Naive thymus-derived CD8-positive, alpha-beta T cell (primary cell): ENCODE results near the gene CIT. TPM values are rescaled to one million over a fixed set of nuclear protein-coding genes. Genes with fewer than 3 reads are reported as not detected.
A peak's percentile ranks its signal among the peaks of the same experiment; 100 is the strongest.

Experiments used
- ATAC-seq, 2 donors: fragments of 150-1000 bp; cut with Tn5 transposase in 1 of 2; sonication (Bioruptor Pico), chemical (Tn5 transposase) in 1 of 2; 1 replicate in 1 of 2; 2 replicates in 1 of 2; pipeline ENCODE4 v1.10.0; 2021; ENCODE audit warnings: mild to moderate bottlenecking in 2 of 2, moderate library complexity in 2 of 2
- POLR2A ChIA-PET: fragments of 350-600 bp; sonication (Branson Sonifier 250); formaldehyde crosslinking; loops from one replicate; lab custom pipeline; 2021; ENCODE audit warnings: antibody characterized with exemption; lab: Charles Lee
- DNase-seq, 10 donors: peaks; one replicate each; pipeline versions ENCODE4 v3.0.0 to v3.0.0-alpha.2; 2020 to 2022
- H3K27ac Mint-ChIP-seq, 10 donors: one replicate each; pipeline ENCODE4 v1.8.0; 2020 to 2022; ENCODE audit warnings: mild to moderate bottlenecking in 10 of 10, mixed read lengths in 10 of 10, moderate library complexity in 4 of 10, inconsistent platforms in 1 of 10
- H3K27me3 Mint-ChIP-seq, 5 donors: one replicate each; pipeline ENCODE4 v1.8.0; 2021 to 2022; ENCODE audit warnings: mixed read lengths in 5 of 5
- H3K36me3 Mint-ChIP-seq, 3 donors: one replicate each; pipeline ENCODE4 v1.8.0; 2020 to 2022; ENCODE audit warnings: mixed read lengths in 3 of 3, mild to moderate bottlenecking in 2 of 3, inconsistent platforms in 1 of 3
- H3K4me1 Mint-ChIP-seq, 4 donors: one replicate each; pipeline ENCODE4 v1.8.0; 2021 to 2022; ENCODE audit warnings: mixed read lengths in 4 of 4
- H3K4me3 Mint-ChIP-seq, 10 donors: one replicate each; pipeline ENCODE4 v1.8.0; 2020 to 2022; ENCODE audit warnings: mild to moderate bottlenecking in 10 of 10, mixed read lengths in 10 of 10, moderate library complexity in 6 of 10, inconsistent platforms in 1 of 10
- H3K9me3 Mint-ChIP-seq, 9 donors: one replicate each; pipeline ENCODE4 v1.8.0; 2020 to 2022; ENCODE audit warnings: mixed read lengths in 9 of 9, mild to moderate bottlenecking in 3 of 9, inconsistent platforms in 1 of 9, moderate library complexity in 1 of 9
- polyA plus RNA-seq, 3 donors: library from polyadenylated mRNA; unstranded; fragments of 300-500 nt; fragmentation: Illumina TruSeq; gene quantifications; one replicate each; pipeline ENCODE4 v1.2.3, GENCODE V29; 2021
- total RNA-seq, 8 experiments: library from RNA in 2 of 8; stranded (reverse) in 2 of 8; gene quantifications; one replicate each; pipeline ENCODE4 v1.2.3 and lab custom pipeline; 2021 to 2026

Gene CIT
- total and polyA plus RNA-seq, 5 experiments from 2014 or later = 0.01 to 2.3 (median 0.19) TPM

DNA sequence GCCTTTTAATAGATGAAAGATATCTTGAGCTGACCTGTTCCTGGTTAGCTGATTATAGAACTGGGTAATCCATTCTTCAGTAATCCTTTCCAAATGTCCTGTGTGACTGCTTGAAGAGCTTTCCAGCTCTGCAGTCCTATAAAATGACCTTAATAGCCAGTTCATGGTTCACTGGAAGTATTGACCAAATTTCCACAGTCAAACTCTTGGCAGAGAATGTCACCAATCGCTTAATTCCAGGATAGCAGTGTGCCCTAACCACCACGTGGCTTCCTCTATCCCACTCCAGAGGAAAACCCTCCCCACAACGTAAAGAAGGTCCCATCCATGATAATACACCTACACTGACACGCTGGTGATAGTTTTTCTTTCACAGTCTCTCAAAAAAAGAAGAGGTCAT is 191.7 kb downstream of the CIT start:
- POLR2A ChIA-PET = interaction anchor here (0.7 kb wide), 1 partner anchor 17 kb away, joined by 3 read pairs; no protein-coding TSS in a partner anchor
- no peak for DNase-seq
- ATAC-seq = no peak
- Mint-ChIP-seq H3K27me3 (no peaks in the 10 kb centered on the region), H3K4me3 (no peak overlapping the region), H3K4me1 (peaks cover 0 to 21% (median 3%) of the 10 kb centered on the region in 4 donors), H3K36me3 (peaks cover 0 to 14% (median 4%) of the 10 kb centered on the region in 3 donors), H3K27ac (peak overlapping the region in 2 of 10 donors; percentile 19 to 50), H3K9me3 (no peaks in the 10 kb centered on the region)

DNA sequence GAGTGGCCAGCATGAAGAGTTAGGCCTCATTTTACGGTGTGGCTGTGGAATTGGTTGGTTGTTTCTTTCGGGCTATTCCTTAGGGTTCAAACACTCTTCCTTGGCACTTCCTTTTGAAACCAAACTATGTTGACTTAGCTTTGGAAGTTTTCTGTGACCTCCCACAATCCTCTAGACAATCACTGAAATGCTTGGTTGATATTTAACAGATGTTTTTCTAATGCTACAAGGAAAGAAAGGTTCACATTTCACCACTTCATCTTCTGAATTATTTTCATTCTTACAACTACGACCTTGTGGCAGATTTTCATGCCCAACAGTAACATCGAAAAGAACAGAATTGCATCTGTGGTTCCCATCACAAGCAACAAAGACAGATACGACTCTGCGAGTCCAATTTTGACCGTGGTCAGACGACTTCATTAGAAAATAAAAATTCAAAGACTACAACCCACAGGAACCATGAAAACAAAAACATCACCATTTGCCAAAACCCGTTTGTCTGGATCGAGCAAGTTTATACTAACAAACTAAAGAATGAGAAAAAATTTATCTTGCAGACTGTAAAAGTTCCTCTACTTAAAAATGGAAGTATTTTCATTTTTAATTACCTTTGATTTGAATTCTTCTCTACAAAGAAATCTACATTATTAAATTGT is 192.3 kb downstream of the CIT start:
- no peak overlapping the region for H3K4me3 Mint-ChIP-seq
- peaks cover 0 to 21% (median 3%) of the 10 kb centered on the region in 4 donors for H3K4me1 Mint-ChIP-seq
- H3K27me3 Mint-ChIP-seq = no peaks in the 10 kb centered on the region
- H3K36me3 Mint-ChIP-seq = peaks cover 0 to 20% (median 4%) of the 10 kb centered on the region in 3 donors
- ATAC-seq (no peak), DNase-seq (no peak)
- POLR2A ChIA-PET = no interaction called here
- no peaks in the 10 kb centered on the region for H3K9me3 Mint-ChIP-seq
- no peak overlapping the region for H3K27ac Mint-ChIP-seq

DNA sequence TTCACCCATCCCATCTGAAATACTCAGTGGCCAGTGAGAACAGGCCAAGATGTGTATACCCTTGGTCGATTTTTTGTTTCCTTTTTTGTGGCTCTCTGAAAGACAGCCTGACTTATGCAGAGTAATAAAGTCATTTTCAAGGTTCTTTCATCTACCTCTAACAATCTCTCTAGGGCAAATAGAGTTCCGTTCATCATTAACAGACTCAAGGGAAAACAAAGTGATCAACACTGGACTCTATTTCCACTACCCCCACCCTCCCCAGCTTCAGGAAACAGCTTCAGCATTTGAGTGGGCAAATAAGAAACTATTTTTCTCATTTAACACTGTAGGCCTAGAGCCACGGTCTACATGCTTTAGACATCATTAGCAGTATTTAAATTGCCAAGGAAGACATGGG is 193.3 kb downstream of the CIT start:
- DNase-seq (no peak), ATAC-seq (no peak)
- H3K27me3 Mint-ChIP-seq = no peaks in the 10 kb centered on the region
- POLR2A ChIA-PET = interaction anchor here (2.3 kb wide), 1 partner anchor 16 kb away, joined by 6 read pairs; the partner anchor contains the start of gene PRKAB1
- no peaks in the 10 kb centered on the region for H3K9me3 Mint-ChIP-seq
- peaks cover 0 to 29% (median 4%) of the 10 kb centered on the region in 3 donors for H3K36me3 Mint-ChIP-seq
- H3K27ac Mint-ChIP-seq = peak overlapping the region in 2 of 10 donors; percentile 29 to 57
- H3K4me1 Mint-ChIP-seq = peaks cover 0 to 21% (median 4%) of the 10 kb centered on the region in 4 donors
- no peak overlapping the region for H3K4me3 Mint-ChIP-seq

DNA sequence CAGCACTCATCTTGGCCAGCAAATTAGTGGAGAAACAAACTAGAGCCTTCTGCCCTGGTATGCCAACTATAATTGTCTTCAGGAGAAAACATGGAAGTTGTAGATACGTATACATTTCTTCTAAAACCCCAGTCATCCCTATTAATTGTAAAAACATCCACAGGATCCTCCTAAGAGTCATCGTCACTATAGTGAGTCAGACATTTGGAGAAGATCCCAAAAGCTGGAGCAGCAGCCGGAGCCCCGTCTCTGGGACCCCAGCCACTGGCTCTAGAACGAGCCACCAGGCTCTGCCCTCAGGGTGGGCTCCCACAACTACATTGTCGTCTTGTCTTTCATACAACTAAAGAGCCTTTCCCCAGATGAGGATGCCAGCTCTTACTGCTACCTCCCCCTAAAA is 193.7 kb downstream of the CIT start:
- peak overlapping the region in 3 of 10 donors; percentile 29 to 57 (median 32) for H3K27ac Mint-ChIP-seq
- POLR2A ChIA-PET = interaction anchor here (0.6 to 2.3 kb wide), 2 partner anchors 16 to 462 kb away, joined by 6 read pairs; partner anchors contain the start of gene PRKAB1
- peaks cover 0 to 33% (median 4%) of the 10 kb centered on the region in 3 donors for H3K36me3 Mint-ChIP-seq
- H3K9me3 Mint-ChIP-seq = no peaks in the 10 kb centered on the region
- peaks cover 0 to 21% (median 4%) of the 10 kb centered on the region in 4 donors for H3K4me1 Mint-ChIP-seq
- no peak overlapping the region for H3K4me3 Mint-ChIP-seq
- DNase-seq (no peak), ATAC-seq (no peak)
- no peaks in the 10 kb centered on the region for H3K27me3 Mint-ChIP-seq

DNA sequence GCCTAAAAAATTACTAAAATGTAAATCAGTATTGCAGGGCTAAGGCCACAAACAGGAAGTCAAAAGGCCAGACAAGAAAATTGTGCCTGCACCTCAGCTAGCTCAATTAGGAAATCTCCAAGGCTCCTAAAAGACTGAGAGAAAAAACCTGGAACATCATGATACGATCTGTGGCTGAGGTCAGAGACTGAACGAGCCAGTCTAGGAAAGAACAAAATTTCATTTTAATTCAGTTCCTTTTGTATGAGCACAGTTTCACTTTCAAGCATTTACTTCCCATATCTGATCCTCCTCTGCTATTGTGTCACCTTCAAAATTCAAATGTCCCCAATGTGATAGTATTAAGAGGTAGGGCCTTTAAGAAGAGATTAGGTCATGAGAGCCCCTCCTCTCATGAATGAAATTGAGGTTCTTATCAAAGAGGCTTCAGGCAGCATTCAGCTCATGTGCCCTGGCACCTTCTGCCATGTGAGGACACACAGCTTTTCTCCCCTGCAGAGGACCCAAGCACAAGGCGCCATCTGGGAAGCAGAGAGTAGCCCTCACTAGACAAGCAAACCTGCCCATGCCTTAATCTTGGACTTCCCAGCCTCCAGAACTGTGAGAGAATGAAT is 194.4 kb downstream of the CIT start:
- peak overlapping the region in 8 of 10 donors; percentile 18 to 81 (median 50) for H3K27ac Mint-ChIP-seq
- peaks cover 0 to 40% (median 10%) of the 10 kb centered on the region in 3 donors for H3K36me3 Mint-ChIP-seq
- POLR2A ChIA-PET = interaction anchor here (0.6 to 2.3 kb wide), 3 partner anchors 15 to 463 kb away, joined by 3 to 6 read pairs (median 6); partner anchors contain the start of gene PRKAB1
- no peaks in the 10 kb centered on the region for H3K27me3 Mint-ChIP-seq
- H3K4me3 Mint-ChIP-seq = peak overlapping the region in 1 of 10 donors; percentile 53
- ATAC-seq (no peak), DNase-seq (no peak)
- H3K9me3 Mint-ChIP-seq = no peaks in the 10 kb centered on the region
- H3K4me1 Mint-ChIP-seq = peaks cover 0 to 21% (median 4%) of the 10 kb centered on the region in 4 donors

DNA sequence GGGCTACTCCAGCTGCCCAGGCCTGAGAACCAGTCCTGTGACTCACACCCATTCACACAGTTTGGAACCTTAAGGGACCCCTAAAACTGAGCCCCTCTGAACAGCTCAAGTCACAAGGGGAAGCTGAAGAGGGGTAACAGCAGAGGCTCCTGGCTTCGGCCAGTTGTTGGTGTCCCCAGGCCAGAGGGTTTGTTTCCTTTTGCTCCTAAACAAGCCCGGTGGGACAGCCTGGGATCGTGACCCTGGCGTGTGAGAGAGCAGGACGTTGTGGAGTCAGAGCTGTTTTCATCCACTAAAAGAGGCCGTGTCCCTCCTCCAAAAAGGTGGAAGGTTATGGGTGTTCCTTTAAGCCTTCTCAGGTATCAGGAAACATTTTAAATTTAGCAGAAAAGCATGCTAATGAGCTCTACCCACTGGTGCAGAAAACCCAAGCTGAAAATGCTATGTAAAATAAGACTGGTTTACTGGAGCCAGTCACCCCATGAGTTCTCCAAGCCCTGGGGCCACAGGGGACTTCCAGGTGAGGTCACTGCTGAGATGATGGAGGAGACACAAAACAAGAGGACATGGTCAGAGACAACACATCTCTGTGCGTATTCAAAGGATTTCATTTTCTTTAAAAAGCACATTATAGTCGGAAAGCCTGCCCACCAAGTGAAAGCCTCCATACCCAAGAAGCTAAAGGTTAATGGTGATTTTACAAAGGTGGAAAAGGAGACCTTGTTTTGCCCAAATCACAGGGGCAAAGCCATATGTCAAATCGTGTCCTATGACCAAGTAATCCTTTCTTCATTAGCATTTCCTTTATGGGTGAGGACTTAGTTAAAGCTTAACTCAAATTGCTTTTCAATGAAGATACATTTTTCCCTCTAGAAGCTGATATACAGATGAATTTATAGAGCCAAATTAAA is 195.1 kb downstream of the CIT start:
- Mint-ChIP-seq H3K4me1 (peaks cover 0 to 21% (median 4%) of the 10 kb centered on the region in 4 donors), H3K27ac (peak overlapping the region; percentile 18 to 81 (median 64)), H3K9me3 (no peaks in the 10 kb centered on the region), H3K36me3 (peaks cover 0 to 48% (median 13%) of the 10 kb centered on the region in 3 donors), H3K4me3 (peak overlapping the region in 1 of 10 donors; percentile 53), H3K27me3 (no peaks in the 10 kb centered on the region)
- POLR2A ChIA-PET = interaction anchor here (0.5 to 2.3 kb wide), 3 partner anchors 14 to 314 kb away, joined by 3 to 6 read pairs (median 3); partner anchors contain the start of gene PRKAB1
- DNase-seq (no peak), ATAC-seq (no peak)

DNA sequence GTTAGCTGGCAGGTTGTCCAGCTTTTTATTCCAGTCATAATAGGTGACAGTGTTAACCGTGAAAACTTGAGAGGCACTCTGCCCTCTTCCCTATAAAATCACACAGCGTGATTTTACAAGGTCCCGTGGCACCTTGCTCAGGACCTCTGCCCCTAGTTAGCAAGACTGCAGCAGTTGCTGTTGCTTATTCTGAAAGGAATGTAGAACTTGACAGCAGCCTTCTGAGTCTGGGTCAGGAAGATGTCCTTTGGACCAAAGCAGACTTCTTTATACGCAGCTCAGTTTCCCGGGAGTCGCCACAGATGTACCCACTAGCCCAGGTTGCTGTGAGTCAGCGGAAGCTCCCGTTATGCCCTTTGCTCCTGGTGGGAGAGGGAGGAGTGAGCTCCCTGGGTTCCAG is 196.0 kb downstream of the CIT start:
- peaks cover 5 to 56% (median 20%) of the 10 kb centered on the region in 3 donors for H3K36me3 Mint-ChIP-seq
- no peaks in the 10 kb centered on the region for H3K27me3 Mint-ChIP-seq
- peaks cover 0 to 21% (median 5%) of the 10 kb centered on the region in 4 donors for H3K4me1 Mint-ChIP-seq
- H3K27ac Mint-ChIP-seq = peak overlapping the region in 1 of 10 donors; percentile 9
- POLR2A ChIA-PET = no interaction called here
- no peaks in the 10 kb centered on the region for H3K9me3 Mint-ChIP-seq
- DNase-seq (no peak), ATAC-seq (no peak)
- no peak overlapping the region for H3K4me3 Mint-ChIP-seq

DNA sequence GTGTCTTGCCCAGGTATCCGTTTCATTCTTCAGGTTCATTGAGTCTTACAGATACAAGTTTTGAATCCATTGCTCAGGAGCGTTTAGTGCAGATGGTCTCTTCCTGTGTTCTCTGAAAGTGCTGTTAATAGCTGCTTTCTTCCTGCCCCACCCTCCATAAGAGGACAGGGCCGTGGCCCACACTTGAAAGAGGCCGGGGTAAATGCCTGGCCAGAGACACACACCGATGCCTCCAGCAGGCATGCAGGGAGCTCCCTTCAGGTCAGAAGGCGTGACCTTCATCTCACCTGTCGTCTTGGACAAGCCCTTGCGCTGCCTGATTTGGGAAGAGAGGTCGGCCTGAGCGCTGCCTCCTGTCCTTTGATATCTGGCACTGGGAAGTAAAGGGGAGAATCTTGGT is 197.6 kb downstream of the CIT start:
- no peak for ATAC-seq
- H3K4me1 Mint-ChIP-seq = peaks cover 0 to 21% (median 5%) of the 10 kb centered on the region in 4 donors
- H3K27me3 Mint-ChIP-seq = no peaks in the 10 kb centered on the region
- POLR2A ChIA-PET = no interaction called here
- H3K27ac Mint-ChIP-seq = peak overlapping the region in 1 of 10 donors; percentile 10
- H3K9me3 Mint-ChIP-seq = no peaks in the 10 kb centered on the region
- no peak for DNase-seq
- H3K36me3 Mint-ChIP-seq = peaks cover 5 to 73% (median 25%) of the 10 kb centered on the region in 3 donors
- no peak overlapping the region for H3K4me3 Mint-ChIP-seq

DNA sequence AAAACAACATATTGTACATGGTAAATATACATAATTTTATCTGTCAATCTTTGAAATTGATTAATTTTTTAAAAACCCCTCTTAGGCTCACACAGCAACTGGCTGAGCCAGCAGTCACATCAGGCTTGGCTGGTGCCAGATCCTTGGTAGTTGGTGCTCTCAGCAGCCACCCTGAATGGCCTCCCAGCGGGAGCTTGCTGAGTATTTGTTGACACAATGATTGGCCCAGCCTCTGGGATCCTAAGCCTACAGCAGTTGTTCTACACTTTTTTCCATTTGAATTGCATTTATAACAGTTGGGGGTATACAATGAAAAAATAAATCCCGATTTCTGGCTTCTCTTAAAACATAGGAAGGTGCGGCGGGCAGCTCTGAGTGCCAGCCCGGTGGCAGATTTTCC is 198.0 kb downstream of the CIT start:
- Mint-ChIP-seq H3K4me1 (peaks cover 0 to 22% (median 6%) of the 10 kb centered on the region in 4 donors), H3K36me3 (peaks cover 5 to 77% (median 28%) of the 10 kb centered on the region in 3 donors), H3K4me3 (no peak overlapping the region), H3K27me3 (no peaks in the 10 kb centered on the region), H3K9me3 (no peaks in the 10 kb centered on the region), H3K27ac (peak overlapping the region in 1 of 10 donors; percentile 10)
- ATAC-seq = no peak
- POLR2A ChIA-PET = no interaction called here
- DNase-seq = no peak

DNA sequence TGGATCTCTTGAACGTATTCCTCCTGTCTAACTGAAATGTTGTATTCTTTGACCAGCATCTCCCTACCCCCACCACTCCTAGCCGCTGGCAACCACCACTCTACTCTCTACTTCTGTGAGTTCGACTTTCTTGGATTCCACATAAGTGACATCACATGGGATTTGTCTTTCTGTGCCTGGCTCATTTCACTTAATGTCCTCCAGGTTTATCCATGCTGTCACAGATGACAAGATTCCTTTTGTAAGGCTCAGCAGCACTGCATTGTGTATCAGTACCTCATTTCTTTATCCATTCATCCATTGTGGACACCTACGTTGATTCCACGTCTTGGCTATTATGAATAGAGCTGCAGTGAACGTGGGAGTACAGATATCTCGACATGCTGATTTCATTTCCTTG is 198.7 kb downstream of the CIT start:
- ATAC-seq = no peak
- Mint-ChIP-seq H3K36me3 (peaks cover 5 to 81% (median 31%) of the 10 kb centered on the region in 3 donors), H3K4me3 (no peak overlapping the region), H3K27ac (peak overlapping the region in 2 of 10 donors; percentile 38 to 43), H3K9me3 (no peaks in the 10 kb centered on the region), H3K27me3 (no peaks in the 10 kb centered on the region), H3K4me1 (peaks cover 1 to 25% (median 9%) of the 10 kb centered on the region in 4 donors)
- POLR2A ChIA-PET = no interaction called here
- DNase-seq = no peak

DNA sequence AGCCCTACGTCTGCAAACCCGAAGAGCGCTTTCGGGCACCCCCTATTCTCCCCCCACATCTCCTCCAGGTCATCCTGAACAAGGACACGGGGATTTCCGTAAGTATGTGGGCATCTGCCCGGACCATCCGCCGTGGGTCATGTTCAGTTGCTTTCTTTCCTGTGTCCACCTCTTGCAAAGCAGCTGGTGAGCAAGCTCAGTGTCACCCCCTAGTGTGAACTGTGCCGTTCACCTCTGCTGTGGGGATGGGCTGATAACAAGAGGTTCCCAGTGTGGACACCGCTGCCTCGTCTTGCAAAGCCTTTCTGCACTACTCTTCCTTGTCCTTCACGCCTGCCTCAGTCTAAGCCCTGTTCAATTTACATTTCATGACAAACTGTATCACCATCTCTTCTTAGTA is 200.5 kb downstream of the CIT start:
- H3K27ac Mint-ChIP-seq = peak overlapping the region in 2 of 10 donors; percentile 4 to 45
- H3K9me3 Mint-ChIP-seq = no peaks in the 10 kb centered on the region
- POLR2A ChIA-PET = no interaction called here
- H3K36me3 Mint-ChIP-seq = peaks cover 5 to 95% (median 30%) of the 10 kb centered on the region in 3 donors
- peaks cover 12 to 26% (median 19%) of the 10 kb centered on the region in 4 donors for H3K4me1 Mint-ChIP-seq
- no peak for ATAC-seq
- DNase-seq = no peak
- H3K27me3 Mint-ChIP-seq = no peaks in the 10 kb centered on the region
- no peak overlapping the region for H3K4me3 Mint-ChIP-seq

DNA sequence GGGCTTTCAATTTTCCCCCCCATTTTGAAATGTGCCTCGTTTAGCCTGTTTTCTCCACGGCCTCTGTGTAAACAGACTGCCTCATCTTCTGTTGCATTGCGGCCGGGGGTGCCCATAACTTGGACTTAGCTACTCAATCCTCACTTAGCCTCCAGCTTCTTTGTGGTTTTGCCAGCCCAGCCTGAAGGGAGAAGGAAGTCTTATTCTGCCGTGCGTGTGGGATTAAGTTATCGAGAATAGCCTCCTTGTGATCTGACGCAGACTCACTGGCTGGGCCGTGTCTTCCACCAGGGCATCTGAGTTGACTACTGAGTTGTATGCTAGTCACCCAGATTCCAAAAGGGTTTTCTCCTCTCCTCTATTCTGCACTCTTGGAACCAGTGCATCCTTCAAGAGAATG is 201.1 kb downstream of the CIT start:
- H3K4me3 Mint-ChIP-seq = no peak overlapping the region

More for the DNA sequence above, 201.1 kb downstream of the CIT start:
- peaks cover 14 to 30% (median 24%) of the 10 kb centered on the region in 4 donors for H3K4me1 Mint-ChIP-seq
- ATAC-seq = no peak
- POLR2A ChIA-PET = no interaction called here
- H3K9me3 Mint-ChIP-seq = no peaks in the 10 kb centered on the region
- H3K27ac Mint-ChIP-seq = peak overlapping the region in 2 of 10 donors; percentile 28 to 40
- H3K36me3 Mint-ChIP-seq = peaks cover 5 to 98% (median 33%) of the 10 kb centered on the region in 3 donors
- H3K27me3 Mint-ChIP-seq = no peaks in the 10 kb centered on the region
- no peak for DNase-seq
